A673 (cell line): ENCODE results near the gene RGMA. TPM values are rescaled to one million over a fixed set of nuclear protein-coding genes. Genes with fewer than 3 reads are reported as not detected.
A peak's percentile ranks its signal among the peaks of the same experiment; 100 is the strongest.

Experiments used
- BruUV-seq: library from RNA; stranded (reverse); fragments of 400-500 nt; replicated peaks from 2 replicates; lab custom pipeline; 2021; lab: Mats Ljungman, UMichigan
- CTCF ChIA-PET: fragments of 300-600 bp; sonication (Branson Sonifier 250); formaldehyde crosslinking; loops from one replicate; lab custom pipeline; 2022; ENCODE audit warnings: antibody characterized with exemption; lab: Charles Lee
- POLR2A ChIA-PET: fragments of 300-600 bp; sonication (Branson Sonifier 250); formaldehyde crosslinking; loops from one replicate; lab custom pipeline; 2022; ENCODE audit warnings: antibody characterized with exemption; ENCODE audit not compliant: low non-redundant PET; lab: Charles Lee
- DNase-seq: peaks from one replicate; pipeline ENCODE4 v3.0.0-alpha.2; 2015; ENCODE audit warnings: low spot score
- H3K27ac ChIP-seq: fragments of 200-600 bp; sonication (generic); 2 replicates; pipeline ENCODE4 v1.5.1; 2016; ENCODE audit warnings: mixed run types, low read depth, mild to moderate bottlenecking, mixed read lengths, antibody characterized with exemption, low read length; ENCODE audit not compliant: poor library complexity, severe bottlenecking
- H3K27me3 ChIP-seq: fragments of 200-600 bp; sonication (generic); replicated peaks from 2 replicates; pipeline ENCODE4 v1.6.1; 2017; ENCODE audit warnings: mixed run types, low read depth, mild to moderate bottlenecking, mixed read lengths, antibody characterized with exemption, low read length; ENCODE audit not compliant: insufficient read depth, poor library complexity
- H3K36me3 ChIP-seq: fragments of 200-600 bp; sonication (generic); 2 replicates; pipeline ENCODE4 v1.6.1; 2016; ENCODE audit warnings: mixed run types, mild to moderate bottlenecking, mixed read lengths, antibody characterized with exemption, low read length; ENCODE audit not compliant: insufficient read depth, poor library complexity, severe bottlenecking
- H3K4me1 ChIP-seq: fragments of 200-600 bp; sonication (generic); 2 replicates; pipeline ENCODE4 v1.6.1; 2017; ENCODE audit warnings: mixed run types, mild to moderate bottlenecking, mixed read lengths, antibody characterized with exemption, low read length; ENCODE audit not compliant: insufficient read depth, poor library complexity, severe bottlenecking
- H3K4me3 ChIP-seq: fragments of 200-600 bp; sonication (generic); 2 replicates; pipeline ENCODE4 v1.5.1; 2016; ENCODE audit warnings: low read depth, mixed run types, mild to moderate bottlenecking, mixed read lengths, low read length; ENCODE audit not compliant: poor library complexity, severe bottlenecking
- H3K9me3 ChIP-seq: fragments of 200-600 bp; sonication (generic); 2 replicates; pipeline ENCODE4 v1.6.1; 2016; ENCODE audit warnings: mixed run types, low read depth, mild to moderate bottlenecking, mixed read lengths, antibody characterized with exemption, low read length; ENCODE audit not compliant: poor library complexity, severe bottlenecking
- CTCF ChIP-seq: fragments of 300-800, 200-600 bp; sonication (generic); conservative IDR thresholded peaks from 2 replicates; pipeline ENCODE4 v1.5.1; 2017; ENCODE audit warnings: low read depth, mild to moderate bottlenecking, antibody characterized with exemption, low read length, moderate library complexity, mixed read lengths
- EZH2 ChIP-seq: fragments of 200-600 bp; sonication (generic); IDR thresholded peaks from 2 replicates; pipeline ENCODE4 v1.6.1; 2017; ENCODE audit warnings: borderline replicate concordance, low read depth, mild to moderate bottlenecking, mixed read lengths, antibody characterized with exemption, low read length; ENCODE audit not compliant: poor library complexity, severe bottlenecking
- intact Hi-C: fragments of 100-400 bp; cut with micrococcal nuclease; formaldehyde crosslinking; loops from one replicate; pipeline ENCODE4 v1.10.0; 2022; ENCODE audit not compliant: unreplicated experiment
- total RNA-seq: library from RNA; stranded (reverse); gene quantifications from 2 replicates; pipeline ENCODE4 v1.2.3, GENCODE V29; 2021

RGMA gene
- total RNA-seq, 1 experiment from 2014 or later = 5.0 TPM

GRCh38 chr15:93031103-93031464 is 57.9 kb downstream of the RGMA start:
- Histone ChIP-seq H3K36me3 (peaks cover 14% of the 10 kb centered on the region), H3K9me3 (no peaks in the 10 kb centered on the region), H3K4me3 (no peak overlapping the region), H3K4me1 (peaks cover 37% of the 10 kb centered on the region), H3K27ac (no peak overlapping the region), H3K27me3 (no peaks in the 10 kb centered on the region)
- TF ChIP-seq CTCF = no peak
- no peak for TF ChIP-seq EZH2
- ChIA-PET CTCF (interaction anchor here (2.2 to 3.2 kb wide), 2 partner anchors 234 to 1089 kb away, joined by 12 to 24 read pairs; no protein-coding TSS in a partner anchor), POLR2A (no interaction called here)
- no peak for DNase-seq
- intact Hi-C loops = loop anchor here (2.0 to 5.0 kb wide), 2 partner anchors 56 to 1090 kb away; partner anchors contain the start of gene RGMA
- no TSS peak for BruUV-seq

- H3K9me3 ChIP-seq = no peaks in the 10 kb centered on the region
- H3K36me3 ChIP-seq = peaks cover 19% of the 10 kb centered on the region
- H3K4me1 ChIP-seq = peaks cover 37% of the 10 kb centered on the region
- no peak overlapping the region for H3K4me3 ChIP-seq
- no peak overlapping the region for H3K27ac ChIP-seq
- CTCF ChIA-PET = interaction anchor here (0.5 to 3.2 kb wide), 7 partner anchors 12 to 1089 kb away, joined by 3 to 24 read pairs (median 6); no protein-coding TSS in a partner anchor
- intact Hi-C loops = loop anchor here (2.0 to 5.0 kb wide), 2 partner anchors 57 to 1090 kb away; partner anchors contain the start of gene RGMA
- DNase-seq = peak; percentile 79
- TF ChIP-seq EZH2 (no peak), CTCF (peak; percentile 90)
- POLR2A ChIA-PET = no interaction called here
- no TSS peak for BruUV-seq
- no peaks in the 10 kb centered on the region for H3K27me3 ChIP-seq
Observed at GRCh38 chr15:93030430-93031102, 58.4 kb downstream of the RGMA start.

- no peak for DNase-seq
- BruUV-seq = no TSS peak
- Histone ChIP-seq H3K27me3 (no peaks in the 10 kb centered on the region), H3K4me3 (no peak overlapping the region), H3K9me3 (no peaks in the 10 kb centered on the region), H3K36me3 (peaks cover 26% of the 10 kb centered on the region), H3K4me1 (peaks cover 37% of the 10 kb centered on the region), H3K27ac (no peak overlapping the region)
- ChIA-PET POLR2A (interaction anchor here (0.6 kb wide), 1 partner anchor 177 kb away, joined by 3 read pairs; no protein-coding TSS in a partner anchor), CTCF (interaction anchor here (0.5 to 3.2 kb wide), 8 partner anchors 12 to 1090 kb away, joined by 3 to 24 read pairs (median 7); no protein-coding TSS in a partner anchor)
- TF ChIP-seq EZH2 (no peak), CTCF (no peak)
- intact Hi-C loops = loop anchor here (2.0 to 5.0 kb wide), 3 partner anchors 57 to 1292 kb away; partner anchors contain the start of gene RGMA
Observed at GRCh38 chr15:93029836-93030429, 59.1 kb downstream of the RGMA start.
